ENCODE data around the gene UBR2.

- no peak for TF ChIP-seq TEAD4 (IDR thresholded peaks at IDR 0.05)
- TF ChIP-seq RAD21 (IDR thresholded peaks at IDR 0.05; ENCODE audit: low read depth), result no peak
- TF ChIP-seq EP300 (IDR thresholded peaks at IDR 0.05; ENCODE audit: borderline replicate concordance), result no peak
- TF ChIP-seq CEBPB (IDR thresholded peaks at IDR 0.05), result no peak
- TF ChIP-seq REST (IDR thresholded peaks at IDR 0.05; ENCODE audit: low read depth), result no peak
- TF ChIP-seq TAF1 (IDR thresholded peaks at IDR 0.05; ENCODE audit: low read depth), result no peak
- TF ChIP-seq FOXM1 (IDR thresholded peaks at IDR 0.05; ENCODE audit: borderline replicate concordance, low read depth), result no peak
- TF ChIP-seq EGR1 (IDR thresholded peaks at IDR 0.05), result no peak
- TF ChIP-seq YY1 (IDR thresholded peaks at IDR 0.05; ENCODE audit: low read depth), result no peak
- no peak for TF ChIP-seq ZBTB7A (IDR thresholded peaks at IDR 0.05; ENCODE audit: low read depth)
- no peak for TF ChIP-seq CREB1 (IDR thresholded peaks at IDR 0.05; ENCODE audit: low read depth)
- no peak for TF ChIP-seq NFIC (IDR thresholded peaks at IDR 0.05)
- TF ChIP-seq USF1 (IDR thresholded peaks at IDR 0.05), result no peak
Observed at GRCh38 chr6:42711930-42712329, 148.1 kb downstream of the UBR2 start.
